H9 (cell line): ENCODE results near the gene PRRC1. TPM values are rescaled to one million over a fixed set of nuclear protein-coding genes. Genes with fewer than 3 reads are reported as not detected.
"Not testable (repeated sequence)": the region's sequence is repeated elsewhere in the genome, so short reads cannot be mapped to it uniquely, and the experiment has no call there.

Experiments
- DNase-seq: peaks from one replicate; pipeline ENCODE4 v3.0.0-alpha.2; 2017
- H2AFZ ChIP-seq: one replicate; pipeline ENCODE4 v1.6.1; 2013; ENCODE audit warnings: mild to moderate bottlenecking, low read length, control low read depth, moderate library complexity
- H2AK5ac ChIP-seq: 2 replicates; pipeline ENCODE4 v1.6.1; 2013; ENCODE audit warnings: low read length, control low read depth, mixed read lengths; ENCODE audit not compliant: insufficient read length
- H2BK120ac ChIP-seq: one replicate; pipeline ENCODE4 v1.6.1; 2013; ENCODE audit warnings: low read depth, mild to moderate bottlenecking, low read length, control low read depth, inconsistent platforms; ENCODE audit not compliant: poor library complexity, severe bottlenecking
- H2BK12ac ChIP-seq: 2 replicates; pipeline ENCODE4 v1.6.1; 2013; ENCODE audit warnings: low read length, control low read depth, mixed read lengths, low read depth; ENCODE audit not compliant: insufficient read length
- H2BK15ac ChIP-seq: 2 replicates; pipeline ENCODE4 v1.6.1; 2013; ENCODE audit warnings: low read depth, low read length, control low read depth
- H2BK20ac ChIP-seq: one replicate; pipeline ENCODE4 v1.6.1; 2013; ENCODE audit warnings: low read depth, mild to moderate bottlenecking, low read length, control low read depth, inconsistent platforms; ENCODE audit not compliant: poor library complexity, severe bottlenecking
- H2BK5ac ChIP-seq: 2 replicates; pipeline ENCODE4 v1.6.1; 2013; ENCODE audit warnings: low read length, control low read depth, mixed read lengths; ENCODE audit not compliant: insufficient read length
- H3K14ac ChIP-seq: 2 replicates; pipeline ENCODE4 v1.6.1; 2013; ENCODE audit warnings: low read length, control low read depth; ENCODE audit not compliant: insufficient read depth
- H3K18ac ChIP-seq: 2 replicates; pipeline ENCODE4 v1.6.1; 2013; ENCODE audit warnings: low read depth, mild to moderate bottlenecking, mixed read lengths, low read length, control low read depth; ENCODE audit not compliant: insufficient read length
- H3K23ac ChIP-seq: 2 replicates; pipeline ENCODE4 v1.6.1; 2013; ENCODE audit warnings: low read length, control low read depth, mixed read lengths, low read depth; ENCODE audit not compliant: insufficient read length
- H3K23me2 ChIP-seq: 2 replicates; pipeline ENCODE4 v1.6.1; 2013; ENCODE audit warnings: low read depth, mild to moderate bottlenecking, mixed read lengths, low read length, control low read depth; ENCODE audit not compliant: insufficient read length, poor library complexity, severe bottlenecking
- H3K27ac ChIP-seq: 2 replicates; pipeline ENCODE4 v1.5.1; 2013; ENCODE audit warnings: low read length, control low read depth, mixed read lengths, low read depth; ENCODE audit not compliant: insufficient read length
- H3K27me3 ChIP-seq: 2 replicates; pipeline ENCODE4 v1.6.1; 2013; ENCODE audit warnings: low read length, control low read depth, inconsistent platforms; ENCODE audit not compliant: insufficient read depth
- H3K4ac ChIP-seq: 2 replicates; pipeline ENCODE4 v1.6.1; 2013; ENCODE audit warnings: low read depth, mild to moderate bottlenecking, control low read depth, inconsistent platforms, low read length, moderate library complexity
- H3K4me1 ChIP-seq: 2 replicates; pipeline ENCODE4 v1.6.1; 2013; ENCODE audit warnings: low read length, control low read depth, inconsistent platforms; ENCODE audit not compliant: insufficient read depth
- H3K4me2 ChIP-seq: 2 replicates; pipeline ENCODE4 v1.6.1; 2013; ENCODE audit warnings: low read length, control low read depth, mixed read lengths; ENCODE audit not compliant: insufficient read length, insufficient read depth
- H3K56ac ChIP-seq: 2 replicates; pipeline ENCODE4 v1.6.1; 2013; ENCODE audit warnings: low read depth, mild to moderate bottlenecking, mixed read lengths, low read length, control low read depth; ENCODE audit not compliant: insufficient read length
- H3K79me1 ChIP-seq: 2 replicates; pipeline ENCODE4 v1.6.1; 2013; ENCODE audit warnings: low read depth, mild to moderate bottlenecking, moderate library complexity, low read length, control low read depth, inconsistent platforms; ENCODE audit not compliant: insufficient read depth, poor library complexity, severe bottlenecking
- H3K79me2 ChIP-seq: 2 replicates; pipeline ENCODE4 v1.6.1; 2013; ENCODE audit warnings: low read length, control low read depth, inconsistent platforms; ENCODE audit not compliant: insufficient read depth
- H3K9ac ChIP-seq: 2 replicates; pipeline ENCODE4 v1.6.1; 2013; ENCODE audit warnings: low read length, control low read depth, mixed read lengths; ENCODE audit not compliant: insufficient read length; ENCODE audit errors: extremely low read depth
- H3K9me3 ChIP-seq: one replicate; pipeline ENCODE4 v1.6.1; 2013; ENCODE audit warnings: low read depth, low read length, inconsistent platforms; ENCODE audit not compliant: control insufficient read depth
- H3T11ph ChIP-seq: one replicate; pipeline ENCODE4 v1.6.1; 2013; ENCODE audit warnings: mild to moderate bottlenecking, low read length, control low read depth, inconsistent platforms
- H4K20me1 ChIP-seq: one replicate; pipeline ENCODE4 v1.6.1; 2013; ENCODE audit not compliant: control insufficient read depth, insufficient read length, insufficient read depth
- H4K5ac ChIP-seq: 2 replicates; pipeline ENCODE4 v1.6.1; 2013; ENCODE audit warnings: low read depth, mild to moderate bottlenecking, mixed read lengths, low read length, control low read depth; ENCODE audit not compliant: insufficient read length
- H4K8ac ChIP-seq: replicated peaks from 2 replicates; pipeline ENCODE4 v1.6.1; 2013; ENCODE audit warnings: low read length, control low read depth, mixed read lengths, low read depth; ENCODE audit not compliant: insufficient read length
- H4K91ac ChIP-seq: 2 replicates; pipeline ENCODE4 v1.6.1; 2013; ENCODE audit warnings: low read depth, mild to moderate bottlenecking, moderate library complexity, mixed read lengths, low read length, control low read depth; ENCODE audit not compliant: insufficient read length
- H3K27ac Mint-ChIP-seq, 3 experiments: 2 replicates in 2 of 3; 3 replicates in 1 of 3; pipeline ENCODE4 v1.8.0; 2020 to 2021; ENCODE audit warnings: mixed read lengths in 3 of 3, mild to moderate bottlenecking in 1 of 3, moderate library complexity in 1 of 3
- H3K27me3 Mint-ChIP-seq: 2 replicates; pipeline ENCODE4 v1.8.0; 2021; ENCODE audit warnings: low read depth, mild to moderate bottlenecking, moderate library complexity, mixed read lengths
- H3K36me3 Mint-ChIP-seq, 3 experiments: 2 replicates in 2 of 3; 3 replicates in 1 of 3; pipeline ENCODE4 v1.8.0; 2020 to 2021; ENCODE audit warnings: low read depth in 3 of 3, mixed read lengths in 3 of 3; ENCODE audit not compliant: insufficient read depth in 1 of 3
- H3K4me1 Mint-ChIP-seq, 2 experiments: 2 replicates each; pipeline ENCODE4 v1.8.0; 2020; ENCODE audit warnings: mixed read lengths in 2 of 2
- H3K4me3 Mint-ChIP-seq, 2 experiments: 2 replicates in 1 of 2; 3 replicates in 1 of 2; pipeline ENCODE4 v1.8.0; 2020 to 2021; ENCODE audit warnings: mild to moderate bottlenecking in 2 of 2, mixed read lengths in 2 of 2, moderate library complexity in 1 of 2
- H3K9me3 Mint-ChIP-seq, 2 experiments: 2 replicates in 1 of 2; 3 replicates in 1 of 2; pipeline ENCODE4 v1.8.0; 2020; ENCODE audit warnings: mild to moderate bottlenecking in 2 of 2, mixed read lengths in 2 of 2, moderate library complexity in 1 of 2
- WGBS: extraction: QIAGEN DNeasy Blood & Tissue Kit; methylation state at CpG from one replicate; pipeline ENCODE4 v1.1.7; 2013; ENCODE audit warnings: missing lambda C conversion rate, low lambda C conversion rate, mixed read lengths; ENCODE audit not compliant: insufficient read length; ENCODE audit errors: extremely low coverage; 5-methylcytosine and 5-hydroxymethylcytosine counted together
- total RNA-seq: library from RNA; stranded (reverse); gene quantifications from 2 replicates; pipeline ENCODE4 v1.2.1, GENCODE V29; 2021
- TF ChIP-seq, protein P1 (sequence below): fragments of 200-600 bp; sonication (generic); conservative IDR thresholded peaks from 3 replicates; pipeline ENCODE4 v1.8.0; 2021; ENCODE audit warnings: antibody characterized with exemption, mild to moderate bottlenecking

PRRC1 gene
- total RNA-seq, 1 experiment from 2014 or later, result 70.7 TPM

DNA sequence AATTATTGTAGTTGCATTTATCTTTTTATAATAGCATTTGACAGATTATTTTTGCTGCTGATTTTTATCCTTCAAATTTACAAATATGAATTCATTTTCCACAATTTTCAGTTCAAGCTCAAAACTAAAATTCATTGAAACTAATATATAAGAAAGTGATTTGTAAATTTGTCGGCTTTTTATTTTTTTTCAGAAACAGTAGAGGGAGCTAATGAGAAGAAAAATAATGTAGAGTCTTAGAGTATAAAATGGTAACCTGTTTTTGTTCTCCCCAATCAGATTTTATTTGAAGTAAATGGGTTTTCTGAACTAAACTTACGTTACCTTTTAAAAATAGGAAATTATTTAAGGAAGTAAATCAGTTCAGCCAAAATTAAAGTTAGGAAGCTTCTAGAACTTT lies 19.2 kb downstream of the PRRC1 start:
- no peaks in the 10 kb centered on the region for H3K23me2 ChIP-seq
- H3K4me2 ChIP-seq, result no peak overlapping the region
- no peak overlapping the region for H2BK120ac ChIP-seq
- H3K79me1 ChIP-seq, result no peaks in the 10 kb centered on the region
- H4K91ac ChIP-seq, result no peak overlapping the region
- H4K8ac ChIP-seq, result no peak overlapping the region
- H3K27ac Mint-ChIP-seq, result no peak overlapping the region
- no peaks in the 10 kb centered on the region for H3K4me1 ChIP-seq
- H4K5ac ChIP-seq, result no peak overlapping the region
- WGBS, result no CpG with 5 or more reads among the region's 2 CpGs
- peaks cover 14 to 17% of the 10 kb centered on the region in 2 experiments for H3K9me3 Mint-ChIP-seq
- H3K23ac ChIP-seq, result no peak overlapping the region
- DNase-seq, result no peak
- H3K79me2 ChIP-seq, result no peaks in the 10 kb centered on the region; the same call in 1 of the 2 replicates
- H3K27me3 Mint-ChIP-seq, result no peaks in the 10 kb centered on the region
- no peak overlapping the region for H2BK15ac ChIP-seq
- no peak overlapping the region for H2AFZ ChIP-seq
- H4K20me1 ChIP-seq, result no peaks in the 10 kb centered on the region
- no peak overlapping the region for H2BK12ac ChIP-seq
- no peak overlapping the region for H2BK5ac ChIP-seq
- no peak overlapping the region for H3K18ac ChIP-seq
- H3K36me3 Mint-ChIP-seq, result peaks cover 63 to 86% (median 86%) of the 10 kb centered on the region in 3 experiments
- H3K4me3 Mint-ChIP-seq, result no peak overlapping the region
- H3K4ac ChIP-seq, result no peak overlapping the region
- TF ChIP-seq, protein P1, sequence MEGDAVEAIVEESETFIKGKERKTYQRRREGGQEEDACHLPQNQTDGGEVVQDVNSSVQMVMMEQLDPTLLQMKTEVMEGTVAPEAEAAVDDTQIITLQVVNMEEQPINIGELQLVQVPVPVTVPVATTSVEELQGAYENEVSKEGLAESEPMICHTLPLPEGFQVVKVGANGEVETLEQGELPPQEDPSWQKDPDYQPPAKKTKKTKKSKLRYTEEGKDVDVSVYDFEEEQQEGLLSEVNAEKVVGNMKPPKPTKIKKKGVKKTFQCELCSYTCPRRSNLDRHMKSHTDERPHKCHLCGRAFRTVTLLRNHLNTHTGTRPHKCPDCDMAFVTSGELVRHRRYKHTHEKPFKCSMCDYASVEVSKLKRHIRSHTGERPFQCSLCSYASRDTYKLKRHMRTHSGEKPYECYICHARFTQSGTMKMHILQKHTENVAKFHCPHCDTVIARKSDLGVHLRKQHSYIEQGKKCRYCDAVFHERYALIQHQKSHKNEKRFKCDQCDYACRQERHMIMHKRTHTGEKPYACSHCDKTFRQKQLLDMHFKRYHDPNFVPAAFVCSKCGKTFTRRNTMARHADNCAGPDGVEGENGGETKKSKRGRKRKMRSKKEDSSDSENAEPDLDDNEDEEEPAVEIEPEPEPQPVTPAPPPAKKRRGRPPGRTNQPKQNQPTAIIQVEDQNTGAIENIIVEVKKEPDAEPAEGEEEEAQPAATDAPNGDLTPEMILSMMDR, result peak; percentile 62
- H3T11ph ChIP-seq, result no peak overlapping the region
- no peaks in the 10 kb centered on the region for H3K4me1 Mint-ChIP-seq
- H3K27me3 ChIP-seq, result no peaks in the 10 kb centered on the region
- no peaks in the 10 kb centered on the region for H3K9me3 ChIP-seq
- H3K27ac ChIP-seq, result no peak overlapping the region
- no peak overlapping the region for H2BK20ac ChIP-seq
- no peak overlapping the region for H3K9ac ChIP-seq
- H2AK5ac ChIP-seq, result no peak overlapping the region
- H3K56ac ChIP-seq, result no peak overlapping the region
- H3K14ac ChIP-seq, result no peak overlapping the region

- WGBS, result no CpG with 5 or more reads among the region's 3 CpGs
- not testable (repeated sequence) for H3K18ac ChIP-seq, H3K79me2 ChIP-seq, DNase-seq, H3T11ph ChIP-seq, H2BK120ac ChIP-seq, H3K4me2 ChIP-seq, H3K27me3 ChIP-seq, H3K79me1 ChIP-seq, H3K9me3 ChIP-seq, H4K5ac ChIP-seq, H3K14ac ChIP-seq, H4K20me1 ChIP-seq, H4K8ac ChIP-seq, H3K56ac ChIP-seq, H3K23ac ChIP-seq, H3K27ac ChIP-seq, H3K4me3 Mint-ChIP-seq, H2BK15ac ChIP-seq, H2BK5ac ChIP-seq, H3K23me2 ChIP-seq, H2BK20ac ChIP-seq, H4K91ac ChIP-seq, H3K27ac Mint-ChIP-seq, H2BK12ac ChIP-seq, H3K4me1 ChIP-seq, H3K4ac ChIP-seq, H2AK5ac ChIP-seq, H3K27me3 Mint-ChIP-seq, H3K9ac ChIP-seq, H3K4me1 Mint-ChIP-seq, H2AFZ ChIP-seq
- H3K36me3 Mint-ChIP-seq, result peaks cover 61 to 80% (median 79%) of the 10 kb centered on the region in 3 experiments
- H3K9me3 Mint-ChIP-seq, result peaks cover 22 to 30% of the 10 kb centered on the region in 2 experiments
These were observed 23.1 kb downstream of the PRRC1 start for GRCh38 chr5:127540553-127540952.
